Chondrocyte (in vitro differentiated cells): ENCODE data around the gene NDUFA13. TPM values are rescaled to one million over a fixed set of nuclear protein-coding genes. Genes with fewer than 3 reads are reported as not detected.

ENCODE experiments used
- DNase-seq: peaks from one replicate; pipeline ENCODE4 v3.0.0; 2021; ENCODE audit warnings: mixed read lengths, low spot score
- H3K27ac Mint-ChIP-seq: one replicate; pipeline ENCODE4 v1.8.0; 2021; ENCODE audit warnings: mild to moderate bottlenecking, moderate library complexity, mixed read lengths; ENCODE audit not compliant: unreplicated experiment
- H3K27me3 Mint-ChIP-seq: 2 replicates; pipeline ENCODE4 v1.8.0; 2021; ENCODE audit warnings: low read depth, mixed read lengths
- H3K36me3 Mint-ChIP-seq: 2 replicates; pipeline ENCODE4 v1.8.0; 2021; ENCODE audit warnings: low read depth, mixed read lengths
- H3K4me1 Mint-ChIP-seq: 2 replicates; pipeline ENCODE4 v1.8.0; 2021; ENCODE audit warnings: low read depth, mild to moderate bottlenecking, mixed read lengths
- H3K4me3 Mint-ChIP-seq: one replicate; pipeline ENCODE4 v1.8.0; 2021; ENCODE audit warnings: mild to moderate bottlenecking, moderate library complexity, mixed read lengths; ENCODE audit not compliant: unreplicated experiment
- H3K9me3 Mint-ChIP-seq: 2 replicates; pipeline ENCODE4 v1.8.0; 2021; ENCODE audit warnings: low read depth, mixed read lengths
- CTCF ChIP-seq: fragments of 200-600 bp; sonication (generic); IDR thresholded peaks from 2 replicates; pipeline ENCODE4 v1.5.0; 2021; ENCODE audit warnings: antibody characterized with exemption, mild to moderate bottlenecking, moderate library complexity
- total RNA-seq: library from RNA; stranded (reverse); gene quantifications from 3 replicates; pipeline ENCODE4 v1.2.1, GENCODE V29; 2021

NDUFA13 gene
- total RNA-seq, 1 donor from 2014 or later: 313 TPM

- no peaks in the 10 kb centered on the region for H3K9me3 Mint-ChIP-seq
- no peak for DNase-seq
- peaks cover 22% of the 10 kb centered on the region for H3K36me3 Mint-ChIP-seq
- H3K27me3 Mint-ChIP-seq: no peaks in the 10 kb centered on the region
- no peak overlapping the region for H3K27ac Mint-ChIP-seq
- H3K4me1 Mint-ChIP-seq: no peaks in the 10 kb centered on the region
- no peak overlapping the region for H3K4me3 Mint-ChIP-seq
- no peak for TF ChIP-seq CTCF
Measured at GRCh38 chr19:19501798-19502197, 14.2 kb upstream of the NDUFA13 start.

GRCh38 chr19:19502281-19502680 is 13.7 kb upstream of the NDUFA13 start:
- peaks cover 22% of the 10 kb centered on the region for H3K36me3 Mint-ChIP-seq
- no peaks in the 10 kb centered on the region for H3K27me3 Mint-ChIP-seq
- no peaks in the 10 kb centered on the region for H3K4me1 Mint-ChIP-seq
- H3K9me3 Mint-ChIP-seq: no peaks in the 10 kb centered on the region
- no peak overlapping the region for H3K4me3 Mint-ChIP-seq
- DNase-seq: no peak
- no peak overlapping the region for H3K27ac Mint-ChIP-seq
- TF ChIP-seq CTCF: no peak

- no peak for TF ChIP-seq CTCF
- DNase-seq: no peak
- Mint-ChIP-seq H3K4me3 (no peak overlapping the region), H3K9me3 (no peaks in the 10 kb centered on the region), H3K4me1 (no peaks in the 10 kb centered on the region), H3K27me3 (no peaks in the 10 kb centered on the region), H3K27ac (no peak overlapping the region), H3K36me3 (peaks cover 23% of the 10 kb centered on the region)
Measured at GRCh38 chr19:19502808-19503602, 13.0 kb upstream of the NDUFA13 start.

GRCh38 chr19:19504754-19505668 is 11.0 kb upstream of the NDUFA13 start:
- no peak overlapping the region for H3K4me3 Mint-ChIP-seq
- H3K27ac Mint-ChIP-seq: no peak overlapping the region
- H3K27me3 Mint-ChIP-seq: no peaks in the 10 kb centered on the region
- no peaks in the 10 kb centered on the region for H3K4me1 Mint-ChIP-seq
- no peaks in the 10 kb centered on the region for H3K9me3 Mint-ChIP-seq
- no peak for DNase-seq
- TF ChIP-seq CTCF: no peak
- H3K36me3 Mint-ChIP-seq: peaks cover 23% of the 10 kb centered on the region

GRCh38 chr19:19505669-19506326 is 10.2 kb upstream of the NDUFA13 start:
- no peaks in the 10 kb centered on the region for H3K27me3 Mint-ChIP-seq
- H3K4me3 Mint-ChIP-seq: no peak overlapping the region
- TF ChIP-seq CTCF: no peak
- peaks cover 22% of the 10 kb centered on the region for H3K36me3 Mint-ChIP-seq
- no peaks in the 10 kb centered on the region for H3K4me1 Mint-ChIP-seq
- DNase-seq: no peak
- no peaks in the 10 kb centered on the region for H3K9me3 Mint-ChIP-seq
- no peak overlapping the region for H3K27ac Mint-ChIP-seq
